Hepatocyte (in vitro differentiated cells): ENCODE results near the gene P2RY4.

ENCODE experiments used
- EZH2 ChIP-seq: fragments of 200-600 bp; sonication (generic); IDR thresholded peaks from 2 replicates; pipeline ENCODE4 v1.6.1; 2016; ENCODE audit warnings: antibody characterized with exemption, mild to moderate bottlenecking, borderline replicate concordance
- EZH2phosphoT487 ChIP-seq: fragments of 200-600 bp; sonication (generic); IDR thresholded peaks from one replicate; pipeline ENCODE4 v1.6.1; 2018; ENCODE audit warnings: antibody characterized with exemption, mild to moderate bottlenecking, low read depth, moderate library complexity; ENCODE audit not compliant: unreplicated experiment, severe bottlenecking
- TF ChIP-seq, protein P1 (sequence below): fragments of 200-600 bp; sonication (generic); IDR thresholded peaks from 2 replicates; pipeline ENCODE4 v1.5.1; 2016; ENCODE audit warnings: antibody characterized with exemption, mild to moderate bottlenecking; ENCODE audit not compliant: poor library complexity

DNA sequence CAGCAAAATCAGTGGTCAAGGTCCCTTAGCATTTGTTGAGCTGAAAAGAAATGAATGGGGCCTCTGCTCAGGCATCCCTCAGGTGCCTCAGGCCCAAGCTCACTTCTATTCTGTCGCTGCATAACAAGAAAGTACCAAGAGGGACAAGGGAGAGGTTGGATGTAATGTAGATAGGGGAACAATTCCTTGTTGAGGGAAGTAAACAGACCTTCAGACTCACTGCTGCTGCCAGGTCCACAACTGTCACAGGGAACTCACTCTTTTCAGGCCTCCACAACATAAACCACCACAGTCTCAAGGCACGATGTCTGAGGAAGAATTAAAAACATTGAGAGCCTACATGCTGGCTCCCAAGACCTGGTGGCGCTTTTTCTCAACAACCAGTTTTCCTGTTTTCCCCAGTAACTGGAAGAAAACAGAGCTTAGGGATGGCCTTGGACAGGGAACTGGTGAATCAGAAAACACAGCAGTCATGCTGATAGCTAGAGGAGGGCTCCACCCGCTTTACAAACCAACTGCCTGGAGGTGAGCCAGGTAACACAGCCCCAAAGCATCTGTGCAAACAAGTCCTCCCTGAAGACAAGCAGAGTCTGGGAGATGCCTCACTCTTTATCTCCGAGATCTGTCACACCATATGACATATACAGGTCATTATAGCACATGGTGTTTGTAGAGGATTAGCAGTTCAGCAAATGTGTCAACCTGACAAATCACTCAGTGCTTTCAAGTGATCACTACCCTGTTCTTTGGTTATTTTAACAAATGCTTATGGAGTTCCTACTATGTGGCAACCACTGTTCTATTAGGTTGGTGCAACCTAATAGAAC, 39.9 kb downstream of the P2RY4 start:
- TF ChIP-seq, protein P1, sequence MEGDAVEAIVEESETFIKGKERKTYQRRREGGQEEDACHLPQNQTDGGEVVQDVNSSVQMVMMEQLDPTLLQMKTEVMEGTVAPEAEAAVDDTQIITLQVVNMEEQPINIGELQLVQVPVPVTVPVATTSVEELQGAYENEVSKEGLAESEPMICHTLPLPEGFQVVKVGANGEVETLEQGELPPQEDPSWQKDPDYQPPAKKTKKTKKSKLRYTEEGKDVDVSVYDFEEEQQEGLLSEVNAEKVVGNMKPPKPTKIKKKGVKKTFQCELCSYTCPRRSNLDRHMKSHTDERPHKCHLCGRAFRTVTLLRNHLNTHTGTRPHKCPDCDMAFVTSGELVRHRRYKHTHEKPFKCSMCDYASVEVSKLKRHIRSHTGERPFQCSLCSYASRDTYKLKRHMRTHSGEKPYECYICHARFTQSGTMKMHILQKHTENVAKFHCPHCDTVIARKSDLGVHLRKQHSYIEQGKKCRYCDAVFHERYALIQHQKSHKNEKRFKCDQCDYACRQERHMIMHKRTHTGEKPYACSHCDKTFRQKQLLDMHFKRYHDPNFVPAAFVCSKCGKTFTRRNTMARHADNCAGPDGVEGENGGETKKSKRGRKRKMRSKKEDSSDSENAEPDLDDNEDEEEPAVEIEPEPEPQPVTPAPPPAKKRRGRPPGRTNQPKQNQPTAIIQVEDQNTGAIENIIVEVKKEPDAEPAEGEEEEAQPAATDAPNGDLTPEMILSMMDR = no peak
- TF ChIP-seq EZH2phosphoT487 (no peak), EZH2 (no peak)
